GM21786 (cell line): Measurements from ENCODE around the gene ZC3H13.
"Not testable (repeated sequence)": the region's sequence is repeated elsewhere in the genome, so short reads cannot be mapped to it uniquely, and the experiment has no call there.

ENCODE experiments used
- ATAC-seq: cut with Tn5 transposase; IDR thresholded peaks from one replicate; pipeline ENCODE4 v1.9.1; 2021; ENCODE audit not compliant: unreplicated experiment

ZC3H13 gene

GRCh38 chr13:46010148-46010547 lies 42.4 kb downstream of the ZC3H13 start:
- no peak for ATAC-seq

DNA sequence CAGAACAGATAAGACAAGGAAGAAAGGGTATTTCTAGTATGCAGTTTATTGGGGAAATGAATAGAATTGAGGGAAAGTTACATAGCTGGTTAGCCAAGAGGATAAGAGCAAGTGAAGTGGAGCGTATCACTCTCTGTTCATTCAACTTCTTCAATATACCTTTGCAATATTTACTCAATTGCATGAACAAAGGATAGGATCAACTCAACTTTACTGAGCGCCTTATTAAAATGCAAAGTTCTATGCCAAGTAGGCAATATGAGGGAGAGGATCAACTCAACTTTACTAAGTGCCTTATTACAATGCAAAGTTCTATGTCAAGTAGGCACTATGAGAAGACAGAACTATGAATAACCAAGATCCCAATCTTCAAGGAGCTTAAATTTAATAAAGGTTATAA lies 43.9 kb downstream of the ZC3H13 start:
- ATAC-seq: no peak

DNA sequence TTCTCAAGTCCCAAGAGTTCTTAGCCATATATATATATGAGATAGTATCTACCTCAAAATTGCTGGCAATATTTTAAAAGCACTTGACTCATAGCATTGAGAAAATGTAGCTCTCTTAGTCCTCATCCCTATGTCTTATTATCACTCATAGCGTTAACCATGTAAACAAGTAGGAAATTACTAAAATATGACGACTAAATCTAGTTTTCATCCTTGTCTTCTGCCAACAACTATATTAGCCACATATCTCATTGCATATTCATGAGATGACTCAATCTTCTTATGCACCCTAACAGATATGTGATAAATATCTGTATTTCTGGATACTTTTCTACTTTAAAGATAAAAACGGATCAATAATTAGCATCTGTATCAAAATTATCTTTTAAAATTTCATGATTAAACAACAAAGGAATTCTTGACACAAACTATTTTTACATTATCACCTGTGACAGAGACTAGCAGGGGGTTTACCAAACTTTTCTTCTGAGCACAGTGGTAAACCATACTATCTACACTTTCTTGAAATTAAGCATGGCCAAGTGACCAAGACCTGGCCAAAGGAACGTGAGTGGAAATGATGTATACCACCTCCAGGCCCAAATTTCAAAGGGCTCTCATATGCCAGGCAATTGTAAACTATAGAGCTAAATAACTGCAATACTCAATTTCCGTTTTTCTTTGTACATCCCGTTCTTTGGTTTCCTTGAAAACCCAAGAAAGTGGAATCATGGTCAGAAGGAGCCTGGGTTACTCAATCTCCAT lies 45.7 kb downstream of the ZC3H13 start:
- ATAC-seq: no peak

- ATAC-seq: no peak
Measured at GRCh38 chr13:46004491-46004890, 48.1 kb downstream of the ZC3H13 start.

DNA sequence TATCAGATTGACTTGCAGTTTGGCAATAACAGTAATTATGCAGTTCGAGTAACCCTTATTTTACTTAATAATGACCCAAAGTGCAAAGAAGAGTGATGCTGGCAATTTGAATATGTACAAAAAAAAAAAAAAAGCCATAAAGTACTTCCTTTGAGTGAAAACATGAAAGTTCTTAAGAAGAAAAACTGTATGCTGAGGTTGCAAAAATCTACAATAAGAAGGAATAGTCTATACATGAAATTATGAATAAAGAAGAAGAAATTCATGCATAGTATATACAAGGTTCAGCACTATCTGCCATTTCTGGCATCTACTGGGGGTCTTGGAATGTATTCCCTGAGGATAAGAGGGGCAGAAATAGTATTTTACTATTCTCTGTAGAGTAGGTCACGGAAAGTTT lies 55.9 kb downstream of the ZC3H13 start:
- no peak for ATAC-seq

DNA sequence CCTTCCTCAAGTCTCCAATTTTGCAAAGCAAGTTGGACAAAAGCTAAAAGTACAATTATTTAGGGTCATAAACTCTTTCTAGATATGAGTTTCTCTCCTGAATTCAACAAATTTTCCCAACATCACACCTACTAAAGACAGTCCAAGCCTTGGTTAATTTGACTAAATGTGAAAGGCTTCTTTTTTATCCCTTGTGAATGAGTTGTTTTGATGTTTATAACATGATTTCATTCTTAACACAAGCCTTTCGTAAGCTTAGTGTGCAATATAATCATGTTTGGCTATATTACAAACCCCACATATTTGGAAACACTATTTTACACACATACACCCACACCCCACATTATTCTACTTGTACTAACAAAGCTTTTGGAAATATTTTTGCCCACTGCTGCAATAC lies 57.3 kb downstream of the ZC3H13 start:
- no peak for ATAC-seq

DNA sequence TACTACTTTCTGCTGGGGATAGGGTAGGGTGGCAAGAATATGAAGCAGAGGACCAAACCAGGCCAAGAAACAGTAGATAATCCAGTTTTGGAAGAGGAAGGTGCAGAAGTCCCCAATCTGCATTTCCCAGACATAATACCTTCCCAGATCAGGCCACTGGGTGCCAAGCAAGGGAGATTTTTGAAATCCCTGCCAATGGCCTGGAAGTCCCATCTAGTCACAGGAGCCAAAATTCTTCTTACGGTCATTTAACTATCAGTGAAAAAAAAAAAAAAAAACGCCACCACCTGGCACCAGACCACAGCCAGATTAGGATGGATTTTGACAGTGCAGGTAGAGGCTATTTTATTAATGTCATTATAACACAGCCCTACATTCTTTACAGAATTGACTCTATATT lies 57.8 kb downstream of the ZC3H13 start:
- ATAC-seq: no peak

- no peak for ATAC-seq
Measured at GRCh38 chr13:45989607-45990006, 62.9 kb downstream of the ZC3H13 start.

GRCh38 chr13:45981127-45981526 lies 71.4 kb downstream of the ZC3H13 start:
- ATAC-seq: not testable (repeated sequence)

DNA sequence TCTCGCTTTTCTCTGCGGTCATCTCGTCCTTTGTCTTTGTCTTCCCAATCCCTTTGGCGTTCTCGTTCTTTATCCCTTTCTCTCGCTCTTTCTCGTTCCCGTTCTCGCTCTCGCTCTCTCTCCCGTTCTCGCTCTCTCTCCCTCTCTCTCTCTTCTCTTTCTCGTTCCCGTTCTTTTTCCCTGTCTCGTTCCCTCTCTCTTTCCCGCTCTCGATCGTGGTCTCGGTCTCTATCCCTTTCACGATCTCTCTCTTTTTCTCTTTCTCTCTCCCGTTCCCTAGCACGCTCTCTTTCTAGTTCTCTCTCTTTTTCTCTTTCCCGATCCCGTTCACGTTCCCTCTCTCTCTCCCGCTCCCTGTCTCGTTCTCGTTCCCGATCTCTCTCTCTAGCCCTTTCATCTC lies 77.2 kb downstream of the ZC3H13 start:
- ATAC-seq: no peak

GRCh38 chr13:45974500-45974899 lies 78.0 kb downstream of the ZC3H13 start:
- no peak for ATAC-seq

- no peak for ATAC-seq
Measured at GRCh38 chr13:45967589-45967988, 85.0 kb downstream of the ZC3H13 start.

DNA sequence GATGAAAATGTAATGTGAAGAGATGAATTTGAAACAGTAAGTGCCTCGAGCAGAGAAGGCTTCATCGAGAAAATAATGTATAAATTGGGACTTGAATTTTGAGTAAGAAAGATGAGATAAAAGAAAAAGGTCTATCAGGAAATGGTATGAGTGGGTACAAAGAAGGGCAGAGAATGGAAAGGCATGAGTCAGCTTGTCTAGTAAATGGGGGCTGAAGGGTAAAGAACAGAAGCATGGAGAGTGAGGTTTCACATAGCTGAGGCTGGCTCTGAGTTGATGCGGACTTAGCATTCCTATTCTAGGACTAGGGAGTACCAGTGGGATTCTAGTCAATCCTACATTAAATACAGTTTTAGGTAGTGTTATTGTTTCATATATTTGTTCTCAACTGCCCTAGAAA lies 85.8 kb downstream of the ZC3H13 start:
- no peak for ATAC-seq

GRCh38 chr13:45961468-45961867 lies 91.1 kb downstream of the ZC3H13 start:
- ATAC-seq: no peak

DNA sequence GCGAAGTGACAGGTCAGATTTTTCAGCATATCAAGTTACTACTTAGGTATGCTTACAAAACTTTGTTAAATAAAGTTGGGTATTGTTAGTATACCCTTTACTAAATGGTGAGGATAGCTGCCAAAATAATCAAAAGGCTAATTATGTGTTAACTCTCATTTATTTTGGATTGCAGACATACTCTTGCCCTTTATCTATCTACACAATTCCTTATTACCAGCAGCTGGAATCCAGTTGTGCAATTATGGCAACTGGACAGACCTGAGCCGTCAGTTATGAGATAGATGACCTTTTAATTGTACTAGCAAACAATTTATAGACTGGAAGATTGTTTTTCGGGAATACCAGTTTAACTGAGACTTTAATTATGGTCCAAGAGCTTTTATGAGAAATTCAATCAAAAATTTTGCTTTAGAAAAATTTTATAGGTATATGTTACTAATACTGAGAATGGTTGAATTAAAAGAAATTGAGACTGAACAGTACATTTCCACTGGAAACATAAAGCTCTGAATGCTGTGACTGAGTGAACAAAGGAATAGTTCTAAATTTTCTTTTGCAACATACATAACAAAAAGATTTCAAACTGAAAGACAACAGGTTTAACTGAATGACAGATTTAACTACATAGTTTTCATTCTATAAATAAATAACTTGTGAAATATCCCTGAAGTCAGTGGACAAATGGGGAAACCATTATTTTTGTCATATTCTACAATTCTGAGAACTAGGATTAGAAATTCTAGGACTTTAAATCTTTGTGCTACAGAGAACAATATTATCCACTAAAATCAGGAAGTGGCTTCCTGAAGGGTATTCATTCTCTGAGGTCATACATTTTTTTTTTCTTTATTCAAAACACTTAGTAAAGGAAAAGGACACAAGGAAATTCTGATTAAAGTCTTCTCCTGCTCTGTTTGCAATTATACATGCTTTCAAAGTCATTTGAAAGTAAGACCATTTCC lies 97.4 kb downstream of the ZC3H13 start:
- no peak for ATAC-seq

DNA sequence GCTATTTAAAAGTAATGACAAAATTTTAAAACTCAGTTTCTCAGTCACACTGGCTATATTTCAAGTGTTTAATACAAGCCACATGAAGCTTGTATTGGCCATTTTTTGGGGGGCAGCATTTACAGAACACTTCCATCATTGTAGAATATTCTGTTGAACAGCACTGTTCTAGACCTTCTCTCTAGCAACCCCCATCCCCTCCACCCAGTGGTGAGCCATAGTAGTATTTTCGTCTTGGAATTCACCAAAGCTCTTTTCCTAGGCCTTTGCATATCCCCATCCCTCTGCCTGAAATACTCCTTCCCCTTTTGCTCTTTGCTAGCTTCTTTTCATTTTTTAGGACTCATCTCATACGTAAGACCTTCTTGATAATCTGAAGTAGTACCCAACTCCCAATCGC lies 99.5 kb downstream of the ZC3H13 start:
- no peak for ATAC-seq

- ATAC-seq: no peak
Measured at GRCh38 chr13:45951724-45952123, 100.8 kb downstream of the ZC3H13 start.

GRCh38 chr13:45951166-45951565 lies 101.4 kb downstream of the ZC3H13 start:
- ATAC-seq: no peak

DNA sequence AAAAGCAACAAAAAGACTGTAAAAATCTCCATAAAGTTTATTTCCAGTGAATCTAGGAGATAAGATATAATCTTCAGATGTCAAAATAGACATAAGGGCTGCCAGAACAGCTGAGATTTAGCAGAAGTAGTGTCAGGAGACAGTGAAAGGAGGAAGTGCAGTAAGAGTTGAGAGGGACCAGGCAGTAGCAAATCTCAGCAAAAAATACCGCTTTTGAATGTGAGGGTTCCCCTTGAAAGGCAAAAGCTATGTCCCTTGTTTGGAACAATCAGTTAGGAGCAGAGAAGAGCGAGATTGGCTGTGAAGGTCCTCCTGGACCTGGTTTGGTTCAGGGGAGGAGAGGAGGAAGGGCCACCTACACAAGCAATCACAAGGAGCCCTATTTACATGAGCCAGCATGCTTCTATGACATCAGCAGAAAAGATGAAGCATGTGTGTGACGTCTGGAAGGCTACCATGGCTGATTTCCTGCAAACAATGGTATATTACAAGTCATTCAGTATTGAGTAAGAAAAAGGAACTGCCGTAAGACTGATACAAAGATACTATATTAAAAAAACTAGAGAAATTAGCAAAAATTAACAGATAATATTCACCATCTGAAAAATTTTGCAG lies 102.1 kb downstream of the ZC3H13 start:
- no peak for ATAC-seq

GRCh38 chr13:45949161-45949560 lies 103.4 kb downstream of the ZC3H13 start:
- no peak for ATAC-seq

DNA sequence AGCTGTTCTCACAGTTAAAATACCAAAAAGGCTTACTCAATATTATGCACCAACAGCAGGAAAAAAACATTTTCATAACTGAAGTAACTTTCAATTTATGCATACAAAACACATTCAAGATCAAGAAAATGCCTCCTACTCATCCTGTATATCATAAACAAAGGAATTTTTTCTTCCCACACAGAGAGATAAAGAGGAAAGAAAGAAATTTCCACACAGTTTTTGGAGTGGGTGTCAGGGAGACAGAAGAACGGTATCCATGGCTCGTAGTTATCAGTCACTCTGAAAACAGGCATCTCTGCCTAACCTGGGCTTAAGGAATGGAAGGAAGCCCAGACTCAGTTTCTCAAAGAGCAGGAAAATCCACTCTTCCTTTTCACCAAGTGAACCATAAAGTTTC lies 108.6 kb downstream of the ZC3H13 start:
- no peak for ATAC-seq

GRCh38 chr13:45943120-45943519 lies 109.4 kb downstream of the ZC3H13 start:
- no peak for ATAC-seq
